CD4-positive, alpha-beta T cell treated with Interleukin-17A for 1 hour (primary cell): ENCODE data around the gene RPRD1B.
A peak's percentile ranks its signal among the peaks of the same experiment; 100 is the strongest.

Experiments used
- DNase-seq: peaks from one replicate; pipeline ENCODE4 v3.0.0-alpha.2; 2020

Gene RPRD1B

GRCh38 chr20:38033330-38034107 lies at the start of gene RPRD1B, which contains the start of gene TTI1:
RPRD1B (plus strand) TSS chr20:38033746; CDS start chr20:38033948, 202 bp downstream.
TTI1 (minus strand) TSS chr20:38033456; CDS start chr20:38013816, 19,640 bp downstream.
- peak; percentile 91 for DNase-seq

GRCh38 chr20:37984018-37984785 lies 49.3 kb upstream of the RPRD1B start:
- no peak for DNase-seq

GRCh38 chr20:37986044-37986858 lies 47.3 kb upstream of the RPRD1B start:
- no peak for DNase-seq

GRCh38 chr20:37986873-37987601 lies 46.5 kb upstream of the RPRD1B start:
- DNase-seq: no peak

GRCh38 chr20:37987602-37988290 lies 45.8 kb upstream of the RPRD1B start:
- no peak for DNase-seq

GRCh38 chr20:37988306-37988954 lies 45.1 kb upstream of the RPRD1B start:
- no peak for DNase-seq

GRCh38 chr20:37989601-37990295 lies 43.8 kb upstream of the RPRD1B start:
- no peak for DNase-seq

GRCh38 chr20:37990571-37991151 lies 42.9 kb upstream of the RPRD1B start:
- peak; percentile 54 for DNase-seq

GRCh38 chr20:37991157-37991866 lies 42.2 kb upstream of the RPRD1B start:
- no peak for DNase-seq

GRCh38 chr20:37991908-37992307 lies 41.6 kb upstream of the RPRD1B start:
- no peak for DNase-seq

GRCh38 chr20:37992802-37993409 lies 40.6 kb upstream of the RPRD1B start:
- peak; percentile 13 for DNase-seq

- DNase-seq: no peak
Observed at GRCh38 chr20:37994512-37994911, 39.0 kb upstream of the RPRD1B start.

- no peak for DNase-seq
Observed at GRCh38 chr20:37995856-37996605, 37.5 kb upstream of the RPRD1B start.

- DNase-seq: no peak
Observed at GRCh38 chr20:37997516-37997915, 36.0 kb upstream of the RPRD1B start.

- no peak for DNase-seq
Observed at GRCh38 chr20:37999526-38000263, 33.9 kb upstream of the RPRD1B start.

- DNase-seq: no peak
Observed at GRCh38 chr20:38000293-38000692, 33.3 kb upstream of the RPRD1B start.

GRCh38 chr20:38001173-38001875 lies 32.2 kb upstream of the RPRD1B start:
- DNase-seq: no peak
